ENCODE results near the gene NEMF.
"Not testable (repeated sequence)": the region's sequence is repeated elsewhere in the genome, so short reads cannot be mapped to it uniquely, and the experiment has no call there.

NEMF gene

DNA sequence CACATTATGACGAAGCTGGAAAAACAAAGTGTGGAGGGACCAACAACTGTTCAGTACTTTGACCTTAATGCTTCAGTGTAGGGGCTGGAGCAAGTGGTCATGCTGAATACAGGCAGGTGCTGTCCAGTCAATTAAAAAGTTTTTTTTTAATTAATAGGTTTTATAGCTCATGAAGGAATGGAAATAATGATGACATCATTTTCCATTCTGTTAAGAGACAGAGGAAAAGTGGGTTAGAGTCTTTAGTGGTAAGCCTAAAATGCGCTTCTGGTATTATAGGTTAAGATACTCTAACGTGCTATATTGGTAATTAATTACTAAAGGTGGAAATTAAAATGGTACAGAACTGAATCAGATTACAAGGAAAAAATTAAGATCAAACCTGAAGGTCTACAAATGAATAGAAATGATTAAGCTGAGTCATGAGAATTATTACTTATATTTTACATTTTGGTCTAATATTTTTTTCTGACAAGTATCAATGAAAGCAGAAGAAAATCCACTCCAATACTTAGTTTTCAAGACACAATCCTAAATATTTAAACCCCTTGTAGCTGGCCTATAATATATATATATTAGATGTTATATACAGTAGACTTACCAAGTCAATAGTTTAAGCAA, 69.1 kb downstream of the NEMF start:
- Histone ChIP-seq H3K4me3 (ENCODE audit: low read depth, low read length) (no peak overlapping the region), H3K4me1 (ENCODE audit: control insufficient read depth, insufficient read depth, low read length) (no peaks in the 10 kb centered on the region), H3K36me3 (ENCODE audit: control insufficient read depth in 2 of 2, insufficient read depth in 1 of 2, low read length in 2 of 2) (peaks cover 86 to 97% of the 10 kb centered on the region in 2 experiments), H3K27ac (ENCODE audit: extremely low read depth, low read depth, low read length) (no peak overlapping the region), H3K9me3 (ENCODE audit: control insufficient read depth, insufficient read depth, low read depth, low read length) (no peaks in the 10 kb centered on the region)
- POLR2A ChIA-PET = interaction anchor here (0.6 to 1.4 kb wide), 3 partner anchors 14 to 90 kb away, joined by 4 read pairs; partner anchors contain the start of genes KLHDC1 and KLHDC2
- CTCF ChIA-PET = interaction anchor here (0.6 to 0.9 kb wide), 2 partner anchors 36 to 149 kb away, joined by 3 to 6 read pairs; no protein-coding TSS in a partner anchor
- TF ChIP-seq ATF2 (tag by site-specific recombination; IDR thresholded peaks at IDR 0.05; ENCODE audit: low read depth) = peak; percentile 75
- TF ChIP-seq ZNF112 (tag by site-specific recombination; IDR thresholded peaks at IDR 0.05) = no peak

GRCh38 chr14:49781040-49781439, 71.5 kb downstream of the NEMF start:
- H3K36me3 ChIP-seq (ENCODE audit: control insufficient read depth in 2 of 2, insufficient read depth in 1 of 2, low read length in 2 of 2) = peaks cover 75 to 88% of the 10 kb centered on the region in 2 experiments
- H3K4me3 ChIP-seq (ENCODE audit: low read depth, low read length); H3K4me1 ChIP-seq (ENCODE audit: control insufficient read depth, insufficient read depth, low read length); H3K9me3 ChIP-seq (ENCODE audit: control insufficient read depth, insufficient read depth, low read depth, low read length); H3K27ac ChIP-seq (ENCODE audit: extremely low read depth, low read depth, low read length): not testable (repeated sequence)
- CTCF ChIA-PET = interaction anchor here (1.1 kb wide), 1 partner anchor 13 kb away, joined by 3 read pairs; the partner anchor contains the start of gene KLHDC2
- POLR2A ChIA-PET = interaction anchor here (1.8 kb wide), 1 partner anchor 12 kb away, joined by 5 read pairs; no protein-coding TSS in a partner anchor

DNA sequence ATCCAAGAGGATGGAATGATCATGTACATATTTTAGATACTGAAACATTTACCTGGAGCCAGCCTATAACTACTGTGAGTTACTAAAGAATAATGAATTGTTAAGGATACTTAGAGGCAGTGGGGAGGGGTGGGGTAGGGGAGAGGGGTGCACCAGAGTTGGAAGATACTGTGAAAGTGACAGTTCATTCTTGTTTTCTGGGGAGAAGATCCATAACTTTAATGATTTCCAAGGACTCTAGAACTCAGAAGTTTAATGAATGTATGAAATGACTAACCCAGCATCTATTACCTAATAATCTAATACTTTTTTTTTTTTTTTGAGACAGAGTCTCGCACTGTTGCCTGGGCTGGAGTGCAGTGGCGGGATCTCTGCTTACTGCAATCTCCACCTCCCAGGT, 74.2 kb downstream of the NEMF start:
- TF ChIP-seq ZNF239 (tag by site-specific recombination; IDR thresholded peaks at IDR 0.05) (no peak), ZNF580 (tag by site-specific recombination; IDR thresholded peaks at IDR 0.05) (no peak), GLIS2 (tag by site-specific recombination; IDR thresholded peaks at IDR 0.05) (no peak), ZNF366 (tag by site-specific recombination; conservative IDR thresholded peaks at IDR 0.05) (no peak), ZNF785 (tag by site-specific recombination; IDR thresholded peaks at IDR 0.05) (no peak), ZNF302 (tag by site-specific recombination; IDR thresholded peaks at IDR 0.05; ENCODE audit: low read depth) (no peak), ZNF391 (tag by site-specific recombination; IDR thresholded peaks at IDR 0.05; ENCODE audit: borderline replicate concordance, low read depth) (no peak), ZNF626 (tag by site-specific recombination; IDR thresholded peaks at IDR 0.05) (no peak), ZNF121 (tag by site-specific recombination; IDR thresholded peaks at IDR 0.05) (no peak), ZNF521 (tag by site-specific recombination; IDR thresholded peaks at IDR 0.05) (no peak), ZNF24 (tag by site-specific recombination; IDR thresholded peaks at IDR 0.05) (no peak), HOXD13 (CRISPR knock-in tag; IDR thresholded peaks at IDR 0.05; ENCODE audit: borderline replicate concordance) (no peak), ZNF248 (tag by site-specific recombination; IDR thresholded peaks at IDR 0.05) (no peak), SALL2 (tag by site-specific recombination; IDR thresholded peaks at IDR 0.05; ENCODE audit: borderline replicate concordance) (no peak), ZNF624 (tag by site-specific recombination; IDR thresholded peaks at IDR 0.05) (no peak), ZNF658 (tag by site-specific recombination; IDR thresholded peaks at IDR 0.05) (no peak), ZNF548 (tag by site-specific recombination; IDR thresholded peaks at IDR 0.05) (no peak)
- TF ChIP-seq, protein P1, sequence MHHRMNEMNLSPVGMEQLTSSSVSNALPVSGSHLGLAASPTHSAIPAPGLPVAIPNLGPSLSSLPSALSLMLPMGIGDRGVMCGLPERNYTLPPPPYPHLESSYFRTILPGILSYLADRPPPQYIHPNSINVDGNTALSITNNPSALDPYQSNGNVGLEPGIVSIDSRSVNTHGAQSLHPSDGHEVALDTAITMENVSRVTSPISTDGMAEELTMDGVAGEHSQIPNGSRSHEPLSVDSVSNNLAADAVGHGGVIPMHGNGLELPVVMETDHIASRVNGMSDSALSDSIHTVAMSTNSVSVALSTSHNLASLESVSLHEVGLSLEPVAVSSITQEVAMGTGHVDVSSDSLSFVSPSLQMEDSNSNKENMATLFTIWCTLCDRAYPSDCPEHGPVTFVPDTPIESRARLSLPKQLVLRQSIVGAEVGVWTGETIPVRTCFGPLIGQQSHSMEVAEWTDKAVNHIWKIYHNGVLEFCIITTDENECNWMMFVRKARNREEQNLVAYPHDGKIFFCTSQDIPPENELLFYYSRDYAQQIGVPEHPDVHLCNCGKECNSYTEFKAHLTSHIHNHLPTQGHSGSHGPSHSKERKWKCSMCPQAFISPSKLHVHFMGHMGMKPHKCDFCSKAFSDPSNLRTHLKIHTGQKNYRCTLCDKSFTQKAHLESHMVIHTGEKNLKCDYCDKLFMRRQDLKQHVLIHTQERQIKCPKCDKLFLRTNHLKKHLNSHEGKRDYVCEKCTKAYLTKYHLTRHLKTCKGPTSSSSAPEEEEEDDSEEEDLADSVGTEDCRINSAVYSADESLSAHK (tag by site-specific recombination; IDR thresholded peaks at IDR 0.05) = no peak
- TF ChIP-seq, protein P2, sequence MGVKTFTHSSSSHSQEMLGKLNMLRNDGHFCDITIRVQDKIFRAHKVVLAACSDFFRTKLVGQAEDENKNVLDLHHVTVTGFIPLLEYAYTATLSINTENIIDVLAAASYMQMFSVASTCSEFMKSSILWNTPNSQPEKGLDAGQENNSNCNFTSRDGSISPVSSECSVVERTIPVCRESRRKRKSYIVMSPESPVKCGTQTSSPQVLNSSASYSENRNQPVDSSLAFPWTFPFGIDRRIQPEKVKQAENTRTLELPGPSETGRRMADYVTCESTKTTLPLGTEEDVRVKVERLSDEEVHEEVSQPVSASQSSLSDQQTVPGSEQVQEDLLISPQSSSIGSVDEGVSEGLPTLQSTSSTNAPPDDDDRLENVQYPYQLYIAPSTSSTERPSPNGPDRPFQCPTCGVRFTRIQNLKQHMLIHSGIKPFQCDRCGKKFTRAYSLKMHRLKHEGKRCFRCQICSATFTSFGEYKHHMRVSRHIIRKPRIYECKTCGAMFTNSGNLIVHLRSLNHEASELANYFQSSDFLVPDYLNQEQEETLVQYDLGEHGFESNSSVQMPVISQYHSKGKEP (tag by site-specific recombination; IDR thresholded peaks at IDR 0.05) = no peak
- Histone ChIP-seq H3K9me3 (ENCODE audit: control insufficient read depth, insufficient read depth, low read depth, low read length) (no peaks in the 10 kb centered on the region), H3K36me3 (ENCODE audit: control insufficient read depth in 2 of 2, insufficient read depth in 1 of 2, low read length in 2 of 2) (peaks cover 63 to 85% of the 10 kb centered on the region in 2 experiments), H3K4me3 (ENCODE audit: low read depth, low read length) (no peak overlapping the region), H3K4me1 (ENCODE audit: control insufficient read depth, insufficient read depth, low read length) (no peaks in the 10 kb centered on the region), H3K27ac (ENCODE audit: extremely low read depth, low read depth, low read length) (no peak overlapping the region)
- ChIA-PET CTCF (no interaction called here), POLR2A (no interaction called here)

Data from HEK293 (cell line).